Stimulated activated CD4-positive, alpha-beta T cell treated with anti-CD3 and anti-CD28 coated beads, Interleukin-12 subunit alpha, Interleukin-12 subunit beta, amount 100 ng/mL, for 4 hours (primary cell): ENCODE results near the gene SIT1.
"Not testable (repeated sequence)": the region's sequence is repeated elsewhere in the genome, so short reads cannot be mapped to it uniquely, and the experiment has no call there.

Experiments
- DNase-seq: peaks from one replicate; pipeline ENCODE4 v3.0.0-alpha.2; 2020

SIT1 gene

GRCh38 chr9:35658137-35658967, 7.6 kb upstream of the SIT1 start, which contains the start of gene CCDC107:
Gene CCDC107 (plus strand): TSS chr9:35658292. CDS start chr9:35658380, 88 bp downstream.
- DNase-seq: peak; percentile 80

GRCh38 chr9:35657546-35658136, 6.9 kb upstream of the SIT1 start, which contains the start of gene RMRP:
Gene RMRP (minus strand): TSS chr9:35658019.
- DNase-seq: peak; percentile 94

GRCh38 chr9:35656831-35657545, 6.3 kb upstream of the SIT1 start:
- DNase-seq: no peak

DNA sequence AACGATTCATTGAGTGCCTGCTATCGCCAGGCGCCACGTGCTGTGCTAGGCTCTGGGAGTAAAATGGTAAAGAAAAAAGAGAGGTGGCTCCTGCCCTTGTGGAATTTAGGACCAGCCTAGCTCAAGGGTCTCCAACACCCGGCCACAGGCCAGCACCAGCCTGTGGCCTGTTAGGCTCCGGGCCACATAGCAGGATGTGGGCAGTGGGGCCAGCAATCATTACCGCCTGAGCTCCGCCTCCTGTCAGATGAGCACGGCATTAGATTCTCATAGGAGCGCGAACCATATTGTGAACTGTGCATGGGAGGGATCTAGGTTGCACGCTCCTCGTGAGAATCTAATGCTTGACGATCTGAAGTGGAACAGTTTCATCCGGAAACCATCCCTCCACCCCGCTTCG, 5.6 kb upstream of the SIT1 start:
- no peak for DNase-seq

DNA sequence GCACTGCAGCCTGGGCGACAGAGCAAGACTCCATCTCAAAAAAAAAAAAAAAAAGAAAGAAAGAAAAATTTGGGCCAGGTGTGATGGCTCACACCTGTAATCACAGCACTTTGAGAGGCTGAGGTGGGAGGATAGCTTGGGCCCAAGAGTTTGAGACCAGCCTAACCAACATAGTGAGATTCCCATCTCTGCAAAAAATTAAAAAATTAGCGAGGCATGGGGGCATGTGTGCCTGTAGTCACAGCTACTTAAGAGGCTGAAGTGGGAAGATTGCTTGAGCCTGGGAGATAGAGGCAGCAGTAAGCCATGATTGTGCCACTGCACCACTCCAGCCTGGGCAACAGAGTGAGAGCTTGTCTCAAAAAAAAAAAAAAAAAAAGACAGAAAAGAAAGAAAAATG, 2.9 kb upstream of the SIT1 start:
- no peak for DNase-seq

DNA sequence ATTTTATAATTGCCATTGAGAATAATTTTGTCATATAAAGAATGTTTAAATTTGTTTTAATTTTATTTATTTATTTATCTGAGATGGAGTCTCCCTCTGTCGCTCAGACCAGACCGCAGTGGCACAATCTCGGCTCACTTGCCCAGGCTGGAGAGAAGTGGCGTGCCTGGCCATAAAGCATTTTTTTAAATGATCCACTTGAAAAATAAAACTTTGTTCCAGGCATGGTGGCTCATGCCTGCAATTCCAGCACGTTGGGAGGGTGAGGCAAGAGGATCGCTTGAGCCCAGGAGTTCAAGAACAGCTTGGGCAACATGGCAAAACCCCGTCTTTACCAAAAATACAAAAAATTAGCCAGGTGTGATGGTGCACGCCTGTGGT, 2.1 kb upstream of the SIT1 start:
- no peak for DNase-seq

- DNase-seq: no peak
Observed at GRCh38 chr9:35651956-35652828, 1.5 kb upstream of the SIT1 start.

DNA sequence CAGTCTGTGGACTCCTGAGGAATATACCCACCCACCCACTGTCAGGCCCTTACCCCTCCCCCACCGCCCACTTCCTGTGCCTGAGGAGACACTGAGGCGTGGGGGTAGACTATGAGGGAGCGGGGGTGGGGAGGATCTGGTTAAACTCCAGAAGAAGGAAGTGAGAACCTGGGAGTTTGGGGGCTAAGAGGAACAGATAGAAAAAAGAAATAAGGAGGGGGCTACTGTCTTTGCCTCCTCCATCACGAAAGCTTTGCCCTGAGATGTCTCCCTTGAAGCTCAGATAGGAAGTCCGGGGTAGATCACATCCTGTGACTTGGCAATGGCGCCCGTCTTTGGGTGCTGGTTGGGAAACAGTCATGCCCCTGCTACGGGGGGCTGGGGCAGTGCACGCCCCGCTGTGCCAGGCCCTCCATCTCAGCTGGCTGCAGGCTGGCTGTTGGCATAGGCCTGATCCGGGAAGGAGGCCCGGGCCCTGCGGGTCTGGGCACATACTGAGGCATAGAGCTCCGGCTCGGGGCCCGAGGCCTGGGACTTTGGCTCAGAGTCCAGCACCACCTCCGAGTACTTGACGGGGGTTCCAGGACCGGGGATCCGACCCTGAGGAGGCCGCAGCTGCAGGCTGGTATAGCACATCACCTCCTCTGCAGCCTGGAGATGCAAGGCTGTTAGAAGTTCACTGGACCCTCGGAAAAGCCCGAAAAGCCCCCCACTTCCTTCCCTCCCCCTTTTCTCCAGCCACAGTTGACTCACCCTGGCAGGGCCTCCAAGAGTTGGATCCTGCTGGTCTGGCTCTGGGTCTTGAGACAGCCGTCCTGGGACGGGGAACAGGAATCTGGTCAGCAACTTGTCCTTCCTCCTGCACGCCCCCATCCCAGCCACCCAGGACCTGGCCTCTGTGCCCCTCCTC, 1.0 kb downstream of the SIT1 start:
- DNase-seq: peak; percentile 43

GRCh38 chr9:35646533-35647265, 4.0 kb downstream of the SIT1 start:
- peak; percentile 91 for DNase-seq

DNA sequence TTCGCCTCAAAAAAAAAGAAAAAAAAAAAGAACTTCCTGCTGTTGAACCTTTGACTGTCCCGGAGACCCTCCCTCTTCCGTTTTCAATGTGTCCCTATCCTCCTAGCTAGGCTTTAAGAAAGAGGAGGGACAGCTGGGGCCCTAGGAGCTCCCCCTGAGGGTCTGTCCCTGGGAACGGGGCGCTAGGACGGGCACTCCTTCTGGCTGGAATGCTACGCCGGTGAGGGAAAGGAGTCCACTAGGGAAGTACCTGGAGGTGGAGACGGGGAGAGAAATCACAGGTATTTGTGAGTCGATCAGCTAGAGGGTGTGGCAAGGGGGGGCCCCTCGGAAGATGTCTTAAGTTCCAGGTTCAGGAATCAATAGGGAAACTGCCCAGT, 4.6 kb downstream of the SIT1 start:
- DNase-seq: no peak

- DNase-seq: not testable (repeated sequence)
Observed at GRCh38 chr9:35645736-35646135, 5.0 kb downstream of the SIT1 start.

GRCh38 chr9:35643046-35643445, 7.7 kb downstream of the SIT1 start:
- no peak for DNase-seq

- DNase-seq: not testable (repeated sequence)
Observed at GRCh38 chr9:35641478-35641877, 9.3 kb downstream of the SIT1 start.

DNA sequence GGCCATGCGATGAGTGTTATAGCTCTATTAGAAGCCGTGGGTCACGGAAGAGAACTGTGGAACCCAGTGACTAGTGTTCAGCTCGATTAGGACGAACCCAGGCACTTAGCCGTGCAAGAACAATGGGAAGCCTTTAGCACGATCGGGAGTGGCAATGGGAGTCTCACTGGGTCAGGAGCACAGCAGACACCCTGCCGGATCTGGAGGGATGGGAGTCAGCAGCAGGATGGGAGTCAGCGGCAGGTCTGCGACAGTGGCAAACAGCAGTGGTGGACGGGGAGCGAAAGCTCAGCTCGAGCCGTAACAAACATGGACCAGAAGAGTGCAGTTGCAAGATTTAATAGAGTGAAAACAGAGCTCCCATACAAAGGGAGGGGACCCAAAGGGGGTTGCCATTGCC, 10.3 kb downstream of the SIT1 start:
- not testable (repeated sequence) for DNase-seq

- DNase-seq: no peak
Observed at GRCh38 chr9:35639631-35640030, 11.1 kb downstream of the SIT1 start.

DNA sequence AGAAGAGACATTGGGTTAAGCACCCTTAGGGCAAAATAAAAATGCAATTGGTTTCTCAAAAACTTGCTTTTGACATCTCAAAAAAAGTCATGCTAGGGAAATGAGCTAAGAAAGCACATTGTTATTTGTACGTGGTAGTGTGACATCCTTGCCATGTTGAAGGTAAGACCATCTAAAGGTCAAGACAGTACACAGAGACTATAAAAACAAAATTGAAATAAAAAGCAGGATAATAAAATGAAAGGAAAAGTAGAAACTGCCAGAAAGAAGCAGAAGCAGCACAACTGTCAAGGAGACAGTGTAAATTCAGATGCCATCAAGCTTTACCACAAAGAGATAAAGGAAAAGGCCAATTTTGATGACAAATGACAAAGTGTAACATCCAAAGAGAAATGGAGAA, 11.5 kb downstream of the SIT1 start:
- DNase-seq: not testable (repeated sequence)

- DNase-seq: not testable (repeated sequence)
Observed at GRCh38 chr9:35638751-35639150, 12.0 kb downstream of the SIT1 start.

GRCh38 chr9:35637427-35637955, 13.2 kb downstream of the SIT1 start:
- DNase-seq: not testable (repeated sequence)

DNA sequence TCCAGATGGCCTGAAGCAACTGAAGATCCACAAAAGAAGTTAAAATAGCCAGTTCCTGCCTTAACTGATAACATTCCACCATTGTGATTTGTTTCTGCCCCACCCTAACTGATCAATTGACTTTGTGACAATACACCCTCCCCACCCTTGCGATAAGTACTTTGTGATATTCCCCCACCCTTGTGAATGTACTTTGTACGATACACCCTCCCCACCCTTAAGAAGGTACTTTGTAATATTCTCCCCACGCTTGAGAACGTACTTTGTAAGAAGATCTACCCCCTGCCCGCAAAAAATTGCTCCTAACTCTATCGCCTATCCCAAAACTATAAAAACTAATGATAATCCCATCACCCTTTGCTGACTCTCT, 13.9 kb downstream of the SIT1 start:
- not testable (repeated sequence) for DNase-seq

DNA sequence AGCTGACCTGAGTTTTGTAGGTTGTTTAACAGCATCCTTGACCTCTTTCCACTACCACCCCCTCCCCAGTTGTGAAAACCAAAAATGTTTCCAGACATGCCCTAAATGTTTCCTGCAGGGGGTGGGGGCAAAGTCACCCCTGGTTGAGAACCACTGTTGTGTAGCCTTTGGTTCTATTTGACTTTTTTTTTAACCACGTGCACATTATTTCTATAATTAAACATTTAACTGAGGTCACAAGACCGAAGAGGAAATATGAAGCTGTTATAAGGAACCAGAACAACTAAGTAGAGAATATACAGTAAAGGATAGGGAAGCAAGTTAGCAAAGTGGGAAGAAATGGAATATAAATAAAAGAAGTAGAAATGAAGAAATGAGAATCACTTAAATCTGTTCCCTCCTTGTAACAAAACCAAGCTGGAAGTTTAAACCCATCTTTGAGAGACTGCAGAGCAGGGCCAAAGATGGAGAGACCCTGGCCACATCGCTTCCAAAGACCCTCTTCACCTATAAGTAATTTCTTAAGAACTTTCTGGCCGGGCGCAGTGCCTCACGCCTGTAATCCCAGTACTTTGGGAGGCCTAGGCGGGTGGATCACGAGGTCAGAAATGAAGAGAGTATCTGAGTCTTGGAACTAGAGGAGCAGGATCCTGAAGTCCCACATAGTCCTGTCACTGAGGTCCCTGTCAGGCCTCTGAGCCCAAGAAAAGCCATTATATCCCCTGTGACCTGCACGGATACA, 14.4 kb downstream of the SIT1 start:
- DNase-seq: no peak
